Uterus (tissue), 2 donors: ENCODE results near the gene CDC42SE2.

ENCODE experiments used
- POLR2A ChIP-seq, 2 donors: fragments of 450-650 bp; IDR thresholded peaks; one replicate each; pipeline ENCODE4 v1.6.1; 2016; ENCODE audit warnings: antibody characterized with exemption in 2 of 2, mild to moderate bottlenecking in 1 of 2, moderate library complexity in 1 of 2
- TF ChIP-seq, protein P1 (sequence below), 4 experiments: fragments of 200-600 bp in 2 of 4; fragments of 450-650 bp in 2 of 4; sonication (generic) in 2 of 4; IDR thresholded peaks; one replicate each; pipeline ENCODE4 v1.5.1; 2016 to 2019; ENCODE audit warnings: antibody characterized with exemption in 4 of 4, mild to moderate bottlenecking in 2 of 4, moderate library complexity in 1 of 4

DNA sequence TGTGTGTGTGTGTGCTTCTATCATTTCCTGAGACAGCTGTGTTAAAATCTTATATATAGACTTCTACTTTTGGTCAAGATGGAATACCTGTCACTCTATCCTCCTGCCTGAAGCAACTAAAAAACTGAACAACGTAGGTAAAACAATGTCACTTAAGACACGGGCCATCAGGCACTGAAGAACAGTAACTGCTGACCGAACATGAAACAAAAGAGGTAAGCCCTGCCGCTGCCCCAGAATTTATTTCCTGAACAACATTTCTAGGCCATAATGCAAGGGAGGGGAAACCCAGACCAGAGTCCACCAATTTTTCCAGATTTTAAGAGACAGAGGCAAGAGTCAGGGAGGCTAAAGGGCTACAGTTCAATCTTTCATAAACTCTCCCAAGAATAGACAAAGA is 156.0 kb downstream of the CDC42SE2 start:
- no peak for TF ChIP-seq POLR2A (IDR thresholded peaks at IDR 0.05)
- TF ChIP-seq, protein P1, sequence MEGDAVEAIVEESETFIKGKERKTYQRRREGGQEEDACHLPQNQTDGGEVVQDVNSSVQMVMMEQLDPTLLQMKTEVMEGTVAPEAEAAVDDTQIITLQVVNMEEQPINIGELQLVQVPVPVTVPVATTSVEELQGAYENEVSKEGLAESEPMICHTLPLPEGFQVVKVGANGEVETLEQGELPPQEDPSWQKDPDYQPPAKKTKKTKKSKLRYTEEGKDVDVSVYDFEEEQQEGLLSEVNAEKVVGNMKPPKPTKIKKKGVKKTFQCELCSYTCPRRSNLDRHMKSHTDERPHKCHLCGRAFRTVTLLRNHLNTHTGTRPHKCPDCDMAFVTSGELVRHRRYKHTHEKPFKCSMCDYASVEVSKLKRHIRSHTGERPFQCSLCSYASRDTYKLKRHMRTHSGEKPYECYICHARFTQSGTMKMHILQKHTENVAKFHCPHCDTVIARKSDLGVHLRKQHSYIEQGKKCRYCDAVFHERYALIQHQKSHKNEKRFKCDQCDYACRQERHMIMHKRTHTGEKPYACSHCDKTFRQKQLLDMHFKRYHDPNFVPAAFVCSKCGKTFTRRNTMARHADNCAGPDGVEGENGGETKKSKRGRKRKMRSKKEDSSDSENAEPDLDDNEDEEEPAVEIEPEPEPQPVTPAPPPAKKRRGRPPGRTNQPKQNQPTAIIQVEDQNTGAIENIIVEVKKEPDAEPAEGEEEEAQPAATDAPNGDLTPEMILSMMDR (IDR thresholded peaks at IDR 0.05), result no peak
